Sigmoid colon (tissue), 7 donors: ENCODE results near the gene FMO4. TPM values are rescaled to one million over a fixed set of nuclear protein-coding genes. Genes with fewer than 3 reads are reported as not detected.

Source experiments
- DNase-seq: peaks from one replicate; pipeline ENCODE4 v3.0.0-alpha.2; 2019
- H3K27ac ChIP-seq, 4 donors: fragments of 200-600 bp; sonication (generic); one replicate each; pipeline ENCODE4 v1.5.1; 2016 to 2019; ENCODE audit warnings: mild to moderate bottlenecking in 1 of 4
- H3K27me3 ChIP-seq, 3 donors: fragments of 200-600 bp; sonication (generic); one replicate each; pipeline ENCODE4 v1.5.1; 2019; ENCODE audit warnings: mild to moderate bottlenecking in 1 of 3
- H3K36me3 ChIP-seq, 4 donors: fragments of 200-600 bp; sonication (generic); one replicate each; pipeline ENCODE4 v1.5.1; 2016 to 2019
- H3K4me1 ChIP-seq, 4 donors: fragments of 200-600 bp; sonication (generic); one replicate each; pipeline ENCODE4 v1.5.1; 2017 to 2019
- H3K4me3 ChIP-seq, 4 donors: fragments of 200-600 bp; sonication (generic); one replicate each; pipeline ENCODE4 v1.5.1; 2017 to 2019; ENCODE audit warnings: mild to moderate bottlenecking in 2 of 4, moderate library complexity in 1 of 4
- H3K9me3 ChIP-seq, 4 donors: fragments of 200-600 bp in 3 of 4; sonication (generic) in 3 of 4; one replicate each; pipeline versions ENCODE4 v1.5.1 to v1.6.1; 2013 to 2019
- CTCF ChIP-seq, 4 experiments: fragments of 450-650 bp in 3 of 4; fragments of 200-600 bp in 1 of 4; IDR thresholded peaks; one replicate each; pipeline ENCODE4 v1.5.1; 2016 to 2019; ENCODE audit warnings: antibody characterized with exemption in 4 of 4, mild to moderate bottlenecking in 3 of 4, moderate library complexity in 2 of 4
- EP300 ChIP-seq, 4 donors: sonication (generic); formaldehyde crosslinking; IDR thresholded peaks; one replicate each; pipeline ENCODE4 v1.6.1; 2017; ENCODE audit warnings: antibody characterized with exemption in 4 of 4
- POLR2A ChIP-seq, 2 donors: fragments of 450-650 bp; IDR thresholded peaks; one replicate each; pipeline ENCODE4 v1.6.1; 2016; ENCODE audit warnings: antibody characterized with exemption in 2 of 2, mild to moderate bottlenecking in 2 of 2, moderate library complexity in 2 of 2
- POLR2AphosphoS5 ChIP-seq, 4 donors: sonication (generic); formaldehyde crosslinking; IDR thresholded peaks; one replicate each; pipeline ENCODE4 v1.6.1; 2017; ENCODE audit warnings: antibody characterized with exemption in 4 of 4
- WGBS, 2 donors: extraction: QIAGEN DNeasy Blood & Tissue Kit; methylation state at CpG; one replicate each; pipeline ENCODE4 v1.1.7; 2013; 5-methylcytosine and 5-hydroxymethylcytosine counted together
- intact Hi-C: fragments of 100-400 bp; cut with DNase I; formaldehyde crosslinking; loops from one replicate; pipeline ENCODE4 v1.15.1; 2023
- polyA plus RNA-seq, 3 donors: library from polyadenylated mRNA; stranded (reverse); fragments of 200-250 nt; gene quantifications; one replicate each; pipeline ENCODE4 v1.2.3, GENCODE V29; 2013
- total RNA-seq, 4 donors: library from RNA; depleted of rRNA; stranded (reverse); fragments of >200 nt; gene quantifications; one replicate each; pipeline ENCODE4 v1.1.0, GENCODE V29; 2016
- donor health status: healthy with polysubstance abuse.
- donor health status: Bipolar disorder and iron deficiency.
- donor health status: healthy.

FMO4 gene
- total and polyA plus RNA-seq, 7 donors = 2.0 to 13.9 (median 4.3) TPM

DNA sequence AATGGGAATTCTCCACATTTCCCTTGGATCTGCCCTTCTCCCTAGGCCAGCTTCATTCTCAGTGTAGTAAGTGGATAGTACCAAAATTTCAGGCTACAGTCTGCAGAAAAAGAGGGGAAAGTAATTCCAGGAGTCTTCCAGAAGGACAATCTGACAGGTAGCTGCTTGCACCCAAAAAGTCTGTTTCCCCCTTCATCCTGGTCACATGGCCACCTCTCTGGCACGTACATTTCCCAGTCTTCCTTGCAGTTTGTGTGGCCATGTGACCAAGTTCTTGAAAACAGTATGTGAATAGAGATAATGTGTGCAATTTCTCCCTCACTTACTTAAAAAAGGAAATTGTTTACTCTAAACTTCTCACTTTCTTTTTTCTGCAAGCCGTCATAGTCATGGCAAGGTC lies 14.6 kb upstream of the FMO4 start:
- intact Hi-C loops = no loop called here
- no peak for DNase-seq
- no peak for TF ChIP-seq EP300 (IDR thresholded peaks at IDR 0.05)
- TF ChIP-seq POLR2A (IDR thresholded peaks at IDR 0.05) = no peak
- TF ChIP-seq CTCF (IDR thresholded peaks at IDR 0.05) = no peak
- no peak for TF ChIP-seq POLR2AphosphoS5 (IDR thresholded peaks at IDR 0.05)
- Histone ChIP-seq H3K9me3 (peaks cover 0 to 10% (median 2%) of the 10 kb centered on the region in 4 donors), H3K27ac (no peak overlapping the region), H3K4me3 (no peak overlapping the region), H3K27me3 (no peaks in the 10 kb centered on the region), H3K4me1 (no peaks in the 10 kb centered on the region), H3K36me3 (no peaks in the 10 kb centered on the region)
- WGBS, 2 donors = 79 to 87% methylated on average over 2 of the region's 2 CpGs

DNA sequence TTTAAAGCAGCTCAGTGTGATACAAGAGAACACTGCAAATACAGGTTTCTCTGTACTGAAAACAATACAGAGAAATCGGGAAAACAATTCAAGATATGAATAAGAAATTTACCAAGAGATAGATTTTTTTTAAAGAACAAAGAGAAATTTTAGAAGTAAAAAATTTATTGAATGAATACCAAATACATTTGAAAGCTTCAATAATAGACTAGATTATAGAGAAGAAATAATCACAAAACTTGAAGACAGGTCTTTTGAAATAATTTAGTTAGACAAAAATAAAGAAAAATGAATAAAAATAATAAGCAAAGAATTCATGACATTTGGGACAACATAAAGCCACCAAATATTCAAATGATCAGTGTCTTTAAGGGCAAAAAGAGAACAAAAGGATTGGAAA lies 13.6 kb upstream of the FMO4 start:
- H3K27ac ChIP-seq = no peak overlapping the region

GRCh38 chr1:171310661-171311087 lies 3.3 kb upstream of the FMO4 start:
- Histone ChIP-seq H3K9me3 (no peaks in the 10 kb centered on the region), H3K36me3 (no peaks in the 10 kb centered on the region), H3K4me1 (peaks cover 0 to 13% (median 8%) of the 10 kb centered on the region in 4 donors), H3K27me3 (no peaks in the 10 kb centered on the region), H3K27ac (no peak overlapping the region), H3K4me3 (no peak overlapping the region)
- intact Hi-C loops = loop anchor here (10.0 kb wide), 2 partner anchors 776 to 1236 kb away; partner anchors contain the start of genes GORAB and KIFAP3
- no peak for TF ChIP-seq CTCF (IDR thresholded peaks at IDR 0.05)
- no peak for TF ChIP-seq POLR2A (IDR thresholded peaks at IDR 0.05)
- no peak for TF ChIP-seq POLR2AphosphoS5 (IDR thresholded peaks at IDR 0.05)
- TF ChIP-seq EP300 (IDR thresholded peaks at IDR 0.05) = no peak
- no peak for DNase-seq
- WGBS, 2 donors = 76 to 88% methylated on average over 3 of the region's 3 CpGs

More for the DNA sequence above, 13.6 kb upstream of the FMO4 start:
- H3K4me3 ChIP-seq = no peak overlapping the region
- H3K27me3 ChIP-seq = no peaks in the 10 kb centered on the region
- no peaks in the 10 kb centered on the region for H3K4me1 ChIP-seq
- H3K9me3 ChIP-seq = peaks cover 0 to 10% (median 2%) of the 10 kb centered on the region in 4 donors
- 94 to 96% methylated on average over 1 of the region's 1 CpG for WGBS, 2 donors
- TF ChIP-seq CTCF (IDR thresholded peaks at IDR 0.05) = no peak
- TF ChIP-seq EP300 (IDR thresholded peaks at IDR 0.05) = no peak
- no peak for TF ChIP-seq POLR2AphosphoS5 (IDR thresholded peaks at IDR 0.05)
- TF ChIP-seq POLR2A (IDR thresholded peaks at IDR 0.05) = no peak
- intact Hi-C loops = no loop called here
- DNase-seq = no peak
- H3K36me3 ChIP-seq = no peaks in the 10 kb centered on the region

GRCh38 chr1:171311771-171312558 lies 2.0 kb upstream of the FMO4 start:
- DNase-seq = no peak
- no peaks in the 10 kb centered on the region for H3K9me3 ChIP-seq
- H3K27me3 ChIP-seq = no peaks in the 10 kb centered on the region
- 88% methylated on average over 8 of the region's 8 CpGs for WGBS, 2 donors
- no peak overlapping the region for H3K4me3 ChIP-seq
- no peak overlapping the region for H3K27ac ChIP-seq
- H3K4me1 ChIP-seq = peaks cover 0 to 13% (median 8%) of the 10 kb centered on the region in 4 donors
- intact Hi-C loops = loop anchor here (10.0 kb wide), 2 partner anchors 777 to 1237 kb away; partner anchors contain the start of genes GORAB and KIFAP3
- H3K36me3 ChIP-seq = no peaks in the 10 kb centered on the region
- TF ChIP-seq POLR2AphosphoS5 (IDR thresholded peaks at IDR 0.05) = no peak
- TF ChIP-seq POLR2A (IDR thresholded peaks at IDR 0.05) = no peak
- no peak for TF ChIP-seq EP300 (IDR thresholded peaks at IDR 0.05)
- TF ChIP-seq CTCF (IDR thresholded peaks at IDR 0.05) = no peak
